Glutamatergic neuron (in vitro differentiated cells): ENCODE results near the gene CLDN5. TPM values are rescaled to one million over a fixed set of nuclear protein-coding genes. Genes with fewer than 3 reads are reported as not detected.

Experiments used
- DNase-seq: peaks from one replicate; pipeline ENCODE4 v3.0.0; 2022
- H3K27ac Mint-ChIP-seq: one replicate; pipeline ENCODE4 v1.8.0; 2020; ENCODE audit warnings: mild to moderate bottlenecking, mixed read lengths, inconsistent platforms; ENCODE audit not compliant: unreplicated experiment
- H3K27me3 Mint-ChIP-seq: one replicate; pipeline ENCODE4 v1.8.0; 2020; ENCODE audit warnings: mild to moderate bottlenecking, moderate library complexity, mixed read lengths, inconsistent platforms; ENCODE audit not compliant: unreplicated experiment
- H3K36me3 Mint-ChIP-seq: one replicate; pipeline ENCODE4 v1.8.0; 2020; ENCODE audit warnings: mild to moderate bottlenecking, mixed read lengths, inconsistent platforms; ENCODE audit not compliant: unreplicated experiment
- H3K4me1 Mint-ChIP-seq: one replicate; pipeline ENCODE4 v1.8.0; 2020; ENCODE audit warnings: mild to moderate bottlenecking, low read depth, mixed read lengths, inconsistent platforms; ENCODE audit not compliant: unreplicated experiment
- H3K4me3 Mint-ChIP-seq: one replicate; pipeline ENCODE4 v1.8.0; 2020; ENCODE audit warnings: mild to moderate bottlenecking, mixed read lengths, inconsistent platforms; ENCODE audit not compliant: unreplicated experiment
- H3K9me3 Mint-ChIP-seq: one replicate; pipeline ENCODE4 v1.8.0; 2020; ENCODE audit warnings: mild to moderate bottlenecking, moderate library complexity, mixed read lengths, inconsistent platforms; ENCODE audit not compliant: unreplicated experiment
- total RNA-seq: library from RNA; stranded (reverse); fragmentation: NEBNext Ultra II Directional; extraction: Animal tissue kit (Norgen Biotek cat#: 25700); gene quantifications from one replicate; pipeline ENCODE4 v1.2.1, GENCODE V29; 2021; ENCODE audit not compliant: unreplicated experiment
- TF ChIP-seq, protein P1 (sequence below): fragments of 200-600 bp; sonication (generic); IDR thresholded peaks from one replicate; pipeline ENCODE4 v1.5.0; 2021; ENCODE audit not compliant: partially characterized antibody, unreplicated experiment

Gene CLDN5
- total RNA-seq, 1 donor from 2014 or later: 7.4 TPM

DNA sequence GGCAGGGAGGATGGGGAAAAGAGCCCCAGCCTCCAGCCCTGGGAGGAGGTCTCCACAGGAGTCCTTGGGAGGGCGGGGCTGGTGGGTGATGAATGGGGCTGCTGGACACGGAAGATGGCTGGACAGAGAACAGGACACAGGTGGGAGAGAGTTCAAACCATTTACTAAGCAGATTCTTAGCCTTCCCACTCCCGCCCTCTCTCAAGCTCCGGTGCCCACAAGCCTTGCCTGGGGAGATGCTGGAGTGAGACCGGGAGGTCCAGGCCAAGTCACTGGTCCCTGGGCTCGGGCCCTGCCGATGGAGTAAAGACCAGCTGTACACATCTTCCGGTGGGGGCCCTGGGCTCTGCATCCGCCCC lies 1.4 kb downstream of the CLDN5 start:
- H3K4me1 Mint-ChIP-seq: peaks cover 15% of the 10 kb centered on the region
- TF ChIP-seq, protein P1, sequence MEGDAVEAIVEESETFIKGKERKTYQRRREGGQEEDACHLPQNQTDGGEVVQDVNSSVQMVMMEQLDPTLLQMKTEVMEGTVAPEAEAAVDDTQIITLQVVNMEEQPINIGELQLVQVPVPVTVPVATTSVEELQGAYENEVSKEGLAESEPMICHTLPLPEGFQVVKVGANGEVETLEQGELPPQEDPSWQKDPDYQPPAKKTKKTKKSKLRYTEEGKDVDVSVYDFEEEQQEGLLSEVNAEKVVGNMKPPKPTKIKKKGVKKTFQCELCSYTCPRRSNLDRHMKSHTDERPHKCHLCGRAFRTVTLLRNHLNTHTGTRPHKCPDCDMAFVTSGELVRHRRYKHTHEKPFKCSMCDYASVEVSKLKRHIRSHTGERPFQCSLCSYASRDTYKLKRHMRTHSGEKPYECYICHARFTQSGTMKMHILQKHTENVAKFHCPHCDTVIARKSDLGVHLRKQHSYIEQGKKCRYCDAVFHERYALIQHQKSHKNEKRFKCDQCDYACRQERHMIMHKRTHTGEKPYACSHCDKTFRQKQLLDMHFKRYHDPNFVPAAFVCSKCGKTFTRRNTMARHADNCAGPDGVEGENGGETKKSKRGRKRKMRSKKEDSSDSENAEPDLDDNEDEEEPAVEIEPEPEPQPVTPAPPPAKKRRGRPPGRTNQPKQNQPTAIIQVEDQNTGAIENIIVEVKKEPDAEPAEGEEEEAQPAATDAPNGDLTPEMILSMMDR: no peak
- peaks cover 3% of the 10 kb centered on the region for H3K9me3 Mint-ChIP-seq
- no peak for DNase-seq
- H3K27ac Mint-ChIP-seq: no peak overlapping the region
- no peaks in the 10 kb centered on the region for H3K36me3 Mint-ChIP-seq
- peak overlapping the region; percentile 81 for H3K4me3 Mint-ChIP-seq
- peaks cover 16% of the 10 kb centered on the region for H3K27me3 Mint-ChIP-seq

DNA sequence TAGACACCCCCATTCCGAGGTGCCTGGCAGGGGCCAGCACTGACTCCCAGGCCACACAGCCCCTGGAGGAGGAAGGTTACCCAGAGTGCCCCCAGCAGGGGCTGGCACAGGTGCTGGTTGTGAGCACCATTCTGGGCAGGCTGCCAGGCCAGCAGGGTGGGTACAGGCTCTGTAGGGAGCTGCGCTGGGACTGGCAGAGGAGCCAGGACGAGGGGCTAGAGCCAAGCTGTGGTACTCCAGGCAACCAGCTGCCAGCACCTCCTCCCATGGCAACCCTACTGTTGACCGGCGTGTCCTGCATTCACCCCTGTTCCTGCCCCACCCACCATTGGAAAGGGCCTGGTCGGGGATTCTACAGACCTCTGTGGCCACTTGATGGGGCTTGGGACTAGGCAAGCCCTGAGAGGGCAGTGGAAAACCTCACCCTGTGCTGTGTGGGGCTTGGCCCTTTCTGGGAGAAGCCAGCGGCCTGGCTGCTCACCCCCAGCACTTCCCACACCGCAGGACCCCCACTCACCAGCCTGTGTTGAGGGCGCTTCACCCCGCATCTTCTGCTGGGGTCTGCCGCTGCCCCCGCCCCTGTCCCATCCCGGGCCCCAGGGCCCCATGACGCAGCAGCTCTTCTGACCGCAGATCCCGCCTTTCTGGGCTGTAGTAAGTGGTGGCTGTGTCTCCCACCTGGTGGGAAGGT lies 1.9 kb downstream of the CLDN5 start:
- Mint-ChIP-seq H3K36me3 (no peaks in the 10 kb centered on the region), H3K4me3 (peak overlapping the region; percentile 81), H3K27ac (no peak overlapping the region), H3K9me3 (peaks cover 3% of the 10 kb centered on the region), H3K4me1 (peaks cover 11% of the 10 kb centered on the region), H3K27me3 (peaks cover 17% of the 10 kb centered on the region)
- TF ChIP-seq, protein P1: no peak
- DNase-seq: no peak

DNA sequence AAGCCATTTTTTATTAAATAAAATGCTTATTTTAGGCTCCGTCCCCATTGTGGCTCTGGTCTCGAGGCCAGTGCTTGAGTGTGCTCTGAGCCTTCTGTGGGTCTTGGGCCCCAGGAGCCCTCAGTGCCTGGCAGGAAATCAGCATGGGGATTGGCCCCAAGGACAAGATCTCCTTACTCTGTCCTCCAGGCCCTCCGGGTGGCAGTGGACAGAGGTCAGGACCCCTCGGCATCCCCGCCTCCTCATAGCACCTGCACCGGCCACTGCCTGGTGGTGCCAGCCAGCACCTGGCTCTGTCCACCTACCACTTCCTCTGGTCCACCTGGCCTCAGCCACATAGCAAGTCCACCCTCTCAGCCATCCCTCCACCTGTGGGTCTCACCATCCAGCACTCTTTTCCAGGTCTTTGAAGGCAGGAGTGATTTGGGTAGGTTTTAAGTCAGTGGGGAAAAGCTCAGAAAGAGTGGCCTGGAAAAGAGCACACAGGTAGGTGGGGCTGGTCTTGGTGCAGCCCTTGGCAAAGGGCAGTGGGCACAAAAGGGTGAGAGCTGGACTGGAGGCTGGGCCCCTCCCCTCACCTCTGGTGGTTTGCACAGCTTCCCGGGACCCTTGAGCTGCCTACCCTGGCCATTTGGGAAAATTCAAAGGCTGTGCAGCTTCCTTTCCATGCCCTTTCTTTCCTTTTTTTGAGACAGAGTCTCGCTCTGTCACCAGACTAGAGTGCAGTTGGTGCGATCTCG lies 3.5 kb downstream of the CLDN5 start:
- no peak overlapping the region for H3K4me3 Mint-ChIP-seq
- H3K4me1 Mint-ChIP-seq: peaks cover 9% of the 10 kb centered on the region
- H3K9me3 Mint-ChIP-seq: peaks cover 2% of the 10 kb centered on the region
- DNase-seq: no peak
- H3K27ac Mint-ChIP-seq: no peak overlapping the region
- H3K36me3 Mint-ChIP-seq: no peaks in the 10 kb centered on the region
- H3K27me3 Mint-ChIP-seq: peaks cover 12% of the 10 kb centered on the region
- TF ChIP-seq, protein P1: no peak

DNA sequence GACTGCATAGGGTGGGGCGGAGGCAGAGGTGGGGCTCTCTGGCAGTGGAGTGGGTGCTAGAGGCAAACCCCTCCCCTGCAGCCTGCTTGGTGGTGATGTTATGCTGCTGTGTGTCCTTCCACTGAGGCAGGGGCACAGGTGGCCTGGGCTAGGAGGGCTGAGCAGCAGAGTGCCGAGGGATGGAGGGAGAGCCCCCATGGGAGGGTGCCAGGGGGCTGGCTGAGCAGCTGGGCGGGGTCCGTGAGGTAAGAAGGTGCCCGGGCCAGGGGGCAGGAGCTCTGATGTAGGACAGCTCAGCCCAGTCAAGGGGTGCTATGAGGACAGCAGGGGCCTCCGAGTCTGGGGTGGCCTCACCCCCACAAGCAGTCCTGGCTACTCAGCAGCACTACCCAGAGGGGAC lies 4.2 kb downstream of the CLDN5 start:
- H3K36me3 Mint-ChIP-seq: no peaks in the 10 kb centered on the region
- peaks cover 17% of the 10 kb centered on the region for H3K27me3 Mint-ChIP-seq
- peaks cover 8% of the 10 kb centered on the region for H3K9me3 Mint-ChIP-seq
- peaks cover 16% of the 10 kb centered on the region for H3K4me1 Mint-ChIP-seq
- TF ChIP-seq, protein P1: no peak
- H3K4me3 Mint-ChIP-seq: no peak overlapping the region
- no peak for DNase-seq
- no peak overlapping the region for H3K27ac Mint-ChIP-seq
